Activated T-helper 1 cell treated with Interleukin-2 at 50 U/mL for 16 hours (primary cell): ENCODE results near the gene TRIO.

ENCODE experiments used
- DNase-seq: peaks from one replicate; pipeline ENCODE4 v3.0.0-alpha.2; 2020; ENCODE audit warnings: low read depth

Gene TRIO

GRCh38 chr5:14247054-14247386, 103.9 kb downstream of the TRIO start:
- no peak for DNase-seq

GRCh38 chr5:14249258-14250082, 106.3 kb downstream of the TRIO start:
- DNase-seq, result no peak

- no peak for DNase-seq
These were observed 107.0 kb downstream of the TRIO start for GRCh38 chr5:14250084-14250695.

- DNase-seq, result no peak
These were observed 107.9 kb downstream of the TRIO start for GRCh38 chr5:14250748-14251701.

GRCh38 chr5:14251733-14252132, 108.6 kb downstream of the TRIO start:
- DNase-seq, result no peak

- no peak for DNase-seq
These were observed 109.7 kb downstream of the TRIO start for GRCh38 chr5:14252793-14253192.

- DNase-seq, result no peak
These were observed 111.5 kb downstream of the TRIO start for GRCh38 chr5:14254686-14255085.

GRCh38 chr5:14256026-14256690, 113.0 kb downstream of the TRIO start:
- DNase-seq, result no peak

- no peak for DNase-seq
These were observed 113.7 kb downstream of the TRIO start for GRCh38 chr5:14256756-14257393.

- DNase-seq, result no peak
These were observed 114.9 kb downstream of the TRIO start for GRCh38 chr5:14257995-14258403.

- DNase-seq, result no peak
These were observed 115.7 kb downstream of the TRIO start for GRCh38 chr5:14258840-14259239.

GRCh38 chr5:14260637-14261036, 117.5 kb downstream of the TRIO start:
- DNase-seq, result no peak

- no peak for DNase-seq
These were observed 118.1 kb downstream of the TRIO start for GRCh38 chr5:14261235-14261634.

- no peak for DNase-seq
These were observed 118.9 kb downstream of the TRIO start for GRCh38 chr5:14261856-14262611.

GRCh38 chr5:14263113-14263512, 120.0 kb downstream of the TRIO start:
- no peak for DNase-seq

- no peak for DNase-seq
These were observed 120.6 kb downstream of the TRIO start for GRCh38 chr5:14263699-14264098.

- DNase-seq, result peak; percentile 28
These were observed 121.6 kb downstream of the TRIO start for GRCh38 chr5:14264605-14265316.

- no peak for DNase-seq
These were observed 122.4 kb downstream of the TRIO start for GRCh38 chr5:14265570-14265969.

GRCh38 chr5:14266171-14266570, 123.0 kb downstream of the TRIO start:
- no peak for DNase-seq

GRCh38 chr5:14266686-14267085, 123.5 kb downstream of the TRIO start:
- no peak for DNase-seq
